SIG-M5 treated with dmso at 0.1 percent for 504 hours (cell line): ENCODE data around the gene BOLA2.
"Not testable (repeated sequence)": the region's sequence is repeated elsewhere in the genome, so short reads cannot be mapped to it uniquely, and the experiment has no call there.

Experiments used
- DNase-seq: peaks from one replicate; lab custom pipeline; 2025; ENCODE audit not compliant: unreplicated experiment; lab: John Stamatoyannopoulos, UW

BOLA2 gene

DNA sequence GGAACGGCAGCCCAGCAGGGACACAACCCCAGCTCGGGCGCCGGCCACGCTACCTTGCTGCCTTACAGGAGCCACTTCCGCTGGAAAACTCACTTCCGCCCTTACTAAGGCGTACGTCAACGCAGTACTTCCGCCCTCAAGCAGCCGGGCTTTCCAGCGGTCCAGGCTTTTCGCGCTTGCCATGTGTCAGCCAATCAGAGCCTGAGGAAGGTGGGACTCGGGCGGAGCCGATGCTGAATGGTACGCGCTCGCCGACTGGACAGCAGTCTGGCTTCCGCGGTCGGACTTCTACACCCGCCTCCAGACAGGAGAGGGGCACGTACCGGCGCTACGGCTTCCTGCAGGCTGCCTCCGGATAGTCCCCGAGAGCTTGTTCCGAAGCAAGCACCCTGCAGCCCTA, at the start of gene BOLA2, which contains the start of gene SLX1B:
Gene BOLA2 (minus strand): TSS at position 83 of the 400 bp plus-strand sequence. CDS start 98 bp downstream, outside the sequence.
Gene SLX1B (plus strand): TSS at position 265 of the 400 bp plus-strand sequence.
- not testable (repeated sequence) for DNase-seq

DNA sequence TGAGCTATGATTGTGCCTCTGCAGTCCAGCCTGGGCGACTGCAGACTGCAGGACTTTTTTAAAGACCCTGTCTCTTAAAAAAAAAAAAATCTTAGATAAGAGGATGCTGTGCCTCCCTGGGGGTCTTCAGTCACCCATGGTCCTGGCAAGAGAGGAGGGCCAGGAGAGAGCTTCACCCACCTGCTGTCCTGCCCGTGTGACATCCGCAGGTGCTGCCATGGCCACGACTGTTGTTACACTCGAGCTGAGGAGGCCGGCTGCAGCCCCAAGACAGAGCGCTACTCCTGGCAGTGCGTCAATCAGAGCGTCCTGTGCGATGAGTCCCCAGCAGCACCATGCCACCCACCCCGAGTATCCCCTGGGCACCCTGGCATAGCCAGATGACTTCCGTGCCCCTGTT, 28.1 kb upstream of the BOLA2 start:
- not testable (repeated sequence) for DNase-seq

DNA sequence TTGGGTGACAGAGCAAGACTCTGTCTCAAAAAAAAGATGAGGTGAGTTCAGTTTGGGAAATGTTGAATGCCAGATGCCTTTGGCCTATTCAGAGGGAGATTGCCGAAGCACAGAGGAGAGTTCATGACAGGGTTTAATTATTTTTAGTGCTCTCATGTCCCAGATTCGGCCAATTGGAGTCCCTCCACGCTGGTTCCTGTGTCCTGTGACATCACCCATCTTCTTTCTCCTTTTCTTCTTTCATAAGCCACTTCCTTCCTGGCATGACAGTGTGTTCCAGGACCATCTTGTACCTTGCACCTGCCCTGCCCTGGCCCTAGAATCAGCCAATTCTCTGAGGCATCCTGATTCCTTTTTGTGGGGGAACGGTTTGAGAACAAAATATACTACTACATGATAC, 17.9 kb upstream of the BOLA2 start:
- DNase-seq: not testable (repeated sequence)

DNA sequence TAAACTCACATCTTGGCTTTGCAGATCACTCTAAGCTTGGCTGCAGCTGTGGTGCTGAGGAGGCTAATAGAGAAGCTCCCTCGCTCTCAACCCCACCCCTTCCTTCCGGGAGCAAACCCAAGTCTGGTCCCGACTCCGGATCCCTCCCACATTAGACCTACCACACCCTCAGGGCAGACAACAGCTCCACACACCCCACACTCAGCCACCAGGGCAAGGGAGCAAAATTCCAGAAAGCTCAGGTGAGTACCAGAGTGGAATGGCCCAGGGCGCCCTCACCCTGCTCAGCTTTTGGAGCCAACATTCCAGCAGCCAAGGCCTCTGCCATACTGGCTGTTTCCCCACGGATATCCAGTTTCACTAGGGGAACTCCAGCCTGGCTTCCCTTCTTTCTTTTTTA, 15.5 kb upstream of the BOLA2 start:
- DNase-seq: not testable (repeated sequence)

DNA sequence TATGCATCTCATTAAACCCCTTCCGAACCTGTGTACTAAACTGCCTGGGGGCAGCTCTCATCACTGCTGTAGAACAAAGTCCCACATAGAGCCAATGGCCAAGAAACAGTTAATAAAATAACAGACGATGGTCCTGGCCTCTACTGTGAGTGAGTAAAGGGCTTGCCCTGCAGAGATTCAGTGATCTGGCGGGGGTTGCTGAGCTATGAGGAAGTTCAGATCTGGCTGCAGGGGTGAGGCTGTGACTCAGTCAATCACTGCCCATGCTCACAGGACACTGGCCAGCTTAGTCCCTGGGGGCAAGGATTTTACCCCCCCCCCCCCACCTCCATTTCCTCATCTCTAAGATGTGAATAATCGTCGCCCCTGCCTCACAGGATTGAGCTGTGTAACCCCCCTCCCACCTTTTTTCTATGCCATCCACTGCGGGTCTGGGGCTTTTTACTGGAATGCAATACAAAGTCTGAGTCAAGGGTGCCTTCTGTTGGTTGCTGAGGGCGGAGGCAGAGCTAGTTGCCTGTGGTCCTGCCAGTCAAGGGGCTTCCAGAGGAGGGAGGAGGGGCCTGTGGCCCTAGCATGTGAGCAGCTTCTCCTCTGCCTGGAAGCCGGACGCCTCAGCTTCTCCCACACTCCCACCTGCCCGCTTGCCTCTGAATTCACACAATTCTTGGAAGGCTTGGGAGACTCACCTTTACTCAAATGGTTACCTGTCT, 13.7 kb upstream of the BOLA2 start:
- not testable (repeated sequence) for DNase-seq

DNA sequence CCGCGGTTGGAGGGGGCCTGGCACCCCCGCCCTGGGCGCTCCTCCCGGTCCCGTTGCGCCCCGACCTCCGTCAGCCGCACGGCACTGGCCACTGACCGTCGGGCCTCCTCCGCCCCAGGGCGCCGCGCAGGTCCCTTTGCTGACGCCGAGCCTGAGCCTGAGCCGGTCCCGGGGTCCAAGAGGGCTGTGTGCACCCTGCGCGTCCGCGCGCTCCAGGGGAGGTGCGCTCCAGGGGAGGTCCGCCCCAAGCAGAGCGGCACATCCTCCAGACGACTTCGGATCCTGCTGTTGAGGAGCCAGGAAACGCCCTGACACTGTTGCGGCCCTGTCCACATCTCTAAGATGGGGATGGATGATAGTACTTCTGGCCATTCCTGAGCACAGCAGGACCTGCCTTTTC, 12.8 kb upstream of the BOLA2 start:
- DNase-seq: not testable (repeated sequence)

DNA sequence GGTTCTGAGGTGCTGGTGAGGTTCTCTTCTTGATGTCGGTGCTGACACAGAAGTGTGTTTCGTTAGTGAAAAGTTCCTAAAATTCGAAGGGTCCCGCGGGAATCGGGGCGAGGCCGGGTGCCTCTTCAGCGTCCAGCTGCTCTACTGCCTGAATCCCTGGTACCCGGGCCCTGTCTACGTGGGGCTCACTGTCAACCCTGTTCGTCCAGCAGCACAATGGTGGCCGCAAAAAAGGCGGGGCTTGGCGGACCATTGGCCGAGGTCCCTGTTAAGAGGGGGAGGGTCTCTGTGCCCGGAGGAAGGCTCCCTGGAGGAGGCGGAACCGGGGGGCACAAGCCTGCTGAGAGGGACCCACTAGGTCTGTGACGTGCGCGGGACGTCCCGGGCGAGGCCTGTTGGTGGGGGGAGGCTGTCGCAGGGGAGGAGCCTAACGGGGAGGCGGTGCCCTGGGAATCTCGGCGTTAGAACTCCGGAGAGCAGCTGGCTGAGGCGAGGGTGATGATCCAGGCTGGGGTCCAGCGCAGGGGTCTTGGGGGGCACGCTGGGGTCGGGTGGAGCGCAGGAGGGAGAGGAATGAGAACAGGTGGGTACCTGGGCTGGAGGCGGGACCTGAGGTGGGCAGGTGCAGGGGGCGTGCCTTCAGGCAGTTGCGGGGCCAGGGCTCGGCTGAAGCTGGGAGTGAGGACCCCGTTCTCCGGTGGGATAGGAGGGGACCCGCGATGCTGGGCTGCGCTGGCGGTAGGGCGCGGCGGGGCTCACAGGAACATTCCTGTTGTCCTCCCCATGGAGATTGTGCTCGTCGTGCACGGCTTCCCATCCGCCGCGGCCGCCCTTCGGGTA, 12.1 kb upstream of the BOLA2 start:
- DNase-seq: not testable (repeated sequence)

DNA sequence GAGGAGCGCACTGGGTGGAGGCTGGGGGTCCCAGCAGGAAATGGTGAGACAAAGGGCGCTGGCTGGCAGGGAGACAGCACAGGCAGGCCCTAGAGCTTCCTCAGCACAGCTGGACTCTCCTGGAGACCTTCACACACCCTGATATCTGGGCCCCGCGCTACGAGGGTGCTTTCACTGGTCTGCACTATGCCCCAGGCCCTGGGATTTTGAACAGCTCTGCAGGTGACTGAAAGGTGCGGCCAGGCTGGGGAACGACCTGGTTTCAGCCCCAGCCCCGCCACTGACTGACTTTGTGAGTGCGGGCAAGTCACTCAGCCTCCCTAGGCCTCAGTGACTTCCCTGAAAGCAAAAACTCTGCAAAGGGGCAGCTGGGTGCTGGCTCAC, 6.5 kb upstream of the BOLA2 start:
- DNase-seq: not testable (repeated sequence)

DNA sequence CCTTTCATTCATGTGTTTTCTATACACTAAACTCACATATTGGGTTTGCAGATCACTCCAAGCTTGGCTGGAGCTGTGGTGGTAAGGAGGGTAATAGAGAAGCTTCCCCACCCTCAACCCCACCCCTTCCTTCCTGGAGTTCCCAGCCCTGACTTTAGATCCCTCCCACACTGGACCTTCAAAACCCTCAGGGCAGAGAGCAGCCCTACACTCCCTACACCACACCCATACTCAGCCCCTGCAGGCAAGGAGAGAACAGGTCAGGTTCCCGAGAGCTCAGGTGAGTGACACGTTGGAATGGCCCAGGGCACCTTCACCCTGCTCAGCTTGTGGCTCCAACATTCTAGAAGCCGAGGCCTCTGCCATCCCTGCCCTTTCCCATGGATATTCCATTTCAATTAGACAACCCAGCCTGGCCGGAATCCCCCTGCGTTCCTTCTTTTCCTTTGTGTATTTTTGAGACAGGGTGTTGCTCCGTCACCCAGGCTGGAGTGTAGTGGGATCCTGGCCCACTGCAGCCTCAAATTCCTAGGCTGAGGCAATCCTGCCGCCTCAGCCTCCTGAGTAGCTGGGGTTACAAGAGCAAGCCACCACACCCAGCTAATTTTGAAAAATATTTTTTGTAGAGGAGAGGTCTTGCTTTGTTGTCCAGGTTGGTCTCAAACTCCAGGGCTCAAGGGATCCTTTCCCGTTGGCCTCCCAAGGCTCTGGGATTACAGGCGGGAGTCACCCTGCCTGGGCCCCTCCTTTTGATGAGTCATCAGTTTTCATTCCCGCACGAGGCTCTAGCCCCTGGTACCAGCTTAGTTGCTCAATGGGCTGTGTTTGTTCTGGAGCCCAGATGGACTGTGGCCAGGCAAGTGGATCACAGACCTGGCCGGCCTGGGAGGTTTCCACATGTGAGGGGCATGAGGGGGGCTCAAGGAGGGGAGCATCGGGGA, 5.8 kb upstream of the BOLA2 start, which contains the start of gene SULT1A4:
Gene SULT1A4 (plus strand): TSS at position 208 of the 941 bp plus-strand sequence. CDS start 1,473 bp downstream, outside the sequence.
- not testable (repeated sequence) for DNase-seq

DNA sequence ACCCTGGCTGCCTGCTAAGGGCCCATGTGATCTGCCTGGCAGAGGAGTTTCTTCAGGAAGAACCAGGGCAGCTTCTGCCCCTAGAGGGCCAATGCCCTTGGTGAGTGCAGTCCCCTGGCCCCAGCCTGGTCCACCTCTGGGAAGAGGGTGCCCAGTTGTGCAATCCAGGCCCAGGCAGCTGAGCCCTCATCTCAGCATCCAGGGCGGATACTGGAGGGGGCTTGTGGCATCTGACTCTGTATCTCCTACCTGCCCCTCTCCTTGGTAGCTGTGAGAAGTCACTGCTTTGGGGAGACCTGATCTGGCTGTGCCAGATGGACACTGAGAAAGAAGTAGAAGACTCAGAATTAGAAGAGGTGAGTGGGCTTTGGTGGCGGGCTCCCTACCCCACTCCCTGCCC, 3.5 kb upstream of the BOLA2 start:
- not testable (repeated sequence) for DNase-seq

DNA sequence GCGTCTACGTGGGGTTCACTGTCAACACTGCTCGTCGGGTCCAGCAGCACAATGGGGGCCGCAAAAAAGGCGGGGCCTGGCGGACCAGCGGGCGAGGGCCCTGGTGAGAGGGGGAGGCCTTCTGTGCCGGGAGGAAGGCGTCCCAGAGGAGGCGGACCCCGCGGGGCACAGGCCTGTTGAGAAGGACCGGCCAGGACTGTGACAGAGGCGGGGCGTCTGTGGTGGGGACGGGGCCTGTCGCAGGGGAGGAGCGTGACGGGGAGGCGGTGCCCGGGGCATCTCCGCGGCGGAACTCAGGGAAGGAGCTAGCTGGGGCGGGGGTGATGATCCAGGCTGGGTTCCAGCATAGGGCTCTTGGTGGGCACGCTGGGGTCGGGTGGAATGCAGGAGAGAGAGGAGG, 677 bp upstream of the BOLA2 start:
- not testable (repeated sequence) for DNase-seq

DNA sequence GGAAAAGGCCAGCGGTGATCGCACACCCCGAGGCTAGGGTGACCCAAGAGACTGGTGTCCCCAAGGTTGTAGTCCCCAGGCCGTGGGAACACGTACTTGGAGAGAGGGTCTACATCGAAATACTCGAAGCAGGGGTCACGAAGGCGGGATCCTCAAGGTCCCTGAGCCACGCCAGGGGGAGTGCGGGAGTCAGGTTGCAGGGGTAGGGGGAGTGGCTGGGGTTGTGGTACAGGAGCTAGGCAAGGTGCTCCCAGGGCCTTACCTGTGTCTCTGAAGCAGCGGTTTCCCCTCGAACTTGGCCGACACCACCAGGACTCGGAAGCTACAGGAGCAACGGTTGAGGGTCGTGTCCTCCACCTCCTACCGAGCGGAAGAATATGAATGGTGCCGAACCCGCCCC, 397 bp downstream of the BOLA2 start:
- DNase-seq: not testable (repeated sequence)

DNA sequence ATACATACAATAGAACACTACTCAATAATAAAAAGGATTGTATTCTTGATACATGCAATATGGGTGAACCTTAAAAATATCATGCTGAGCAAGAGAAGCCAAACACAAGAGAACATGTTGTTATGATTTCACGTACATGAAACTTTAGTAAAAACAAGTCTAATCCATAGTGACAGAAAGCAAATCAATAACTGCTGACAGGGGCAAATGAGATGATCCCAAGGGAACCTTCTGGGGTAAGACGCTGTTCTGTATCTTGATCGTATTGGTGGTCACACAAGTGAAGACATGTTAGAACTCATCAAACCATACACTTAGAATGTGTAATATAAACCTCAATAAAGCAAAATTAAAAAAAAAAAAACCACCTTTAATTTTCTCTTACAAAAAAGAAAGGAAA, 28.8 kb downstream of the BOLA2 start:
- DNase-seq: not testable (repeated sequence)

DNA sequence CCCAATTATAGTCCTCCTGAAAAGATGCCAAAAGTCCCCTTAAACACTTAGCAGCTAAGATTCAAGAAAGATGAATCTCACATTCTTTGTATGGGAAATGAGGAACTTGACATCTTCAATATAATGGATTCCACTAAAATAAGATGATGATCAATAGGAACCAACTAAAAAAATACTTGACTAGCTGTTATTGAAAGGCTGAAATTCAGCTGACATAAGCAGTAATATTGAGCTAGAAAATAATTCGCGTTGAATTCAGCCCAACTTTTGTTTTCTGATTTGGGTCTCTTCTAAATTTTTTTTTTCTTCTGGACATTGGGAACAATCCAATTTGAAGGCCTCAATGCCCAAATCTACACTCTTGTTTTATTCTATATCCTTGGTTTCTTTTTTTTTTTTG, 30.6 kb downstream of the BOLA2 start:
- not testable (repeated sequence) for DNase-seq

DNA sequence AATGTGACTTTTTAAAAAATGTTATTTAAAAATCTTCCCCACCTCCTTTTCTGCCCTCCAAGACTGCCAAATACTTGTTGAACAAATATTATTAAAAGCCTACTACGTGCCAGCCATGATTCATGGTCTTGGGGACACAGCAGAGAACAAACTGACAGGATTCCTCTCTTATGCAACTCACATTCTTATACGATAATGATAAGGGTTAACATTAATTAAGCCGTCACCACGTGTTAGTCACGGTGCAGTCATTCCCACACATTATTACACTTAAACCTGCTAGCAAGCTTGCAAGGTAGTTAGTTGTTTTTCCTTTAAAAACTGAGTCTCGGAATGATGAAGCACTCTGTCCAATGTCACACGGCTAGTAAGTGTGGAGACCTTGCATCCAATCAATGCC, 48.9 kb downstream of the BOLA2 start:
- DNase-seq: not testable (repeated sequence)
